ACC112 (cell line): ENCODE data around the gene FIBCD1.

Experiments used
- H2AFZ ChIP-seq: fragments of 200-600 bp; sonication (generic); one replicate; pipeline ENCODE4 v1.6.0; 2017; ENCODE audit warnings: antibody characterized with exemption, low read length; ENCODE audit not compliant: unreplicated experiment
- H3K27ac ChIP-seq: fragments of 200-600 bp; sonication (generic); 2 replicates; pipeline ENCODE4 v1.5.1; 2014; ENCODE audit warnings: low read depth, mild to moderate bottlenecking, antibody characterized with exemption, low read length, moderate library complexity
- H3K27me3 ChIP-seq: fragments of 200-600 bp; sonication (generic); 2 replicates; pipeline ENCODE4 v1.6.1; 2014; ENCODE audit warnings: mild to moderate bottlenecking, antibody characterized with exemption, low read length, moderate library complexity, mixed read lengths; ENCODE audit not compliant: insufficient read depth
- H3K36me3 ChIP-seq: fragments of 200-600 bp; sonication (generic); 2 replicates; pipeline ENCODE4 v1.6.1; 2016; ENCODE audit warnings: mild to moderate bottlenecking, antibody characterized with exemption, low read length, moderate library complexity, mixed read lengths; ENCODE audit not compliant: insufficient read depth
- H3K4me1 ChIP-seq: fragments of 200-600 bp; sonication (generic); one replicate; pipeline ENCODE4 v1.6.1; 2016; ENCODE audit warnings: low read length, mixed read lengths; ENCODE audit not compliant: insufficient read depth, unreplicated experiment, control insufficient read depth
- H3K4me3 ChIP-seq: fragments of 200-600 bp; sonication (generic); 2 replicates; pipeline ENCODE4 v1.5.1; 2014; ENCODE audit warnings: mild to moderate bottlenecking, low read depth, low read length
- H3K79me2 ChIP-seq: fragments of 200-600 bp; sonication (generic); one replicate; pipeline ENCODE4 v1.6.0; 2016; ENCODE audit warnings: low read length; ENCODE audit not compliant: control insufficient read depth, unreplicated experiment, insufficient read depth

FIBCD1 gene

DNA sequence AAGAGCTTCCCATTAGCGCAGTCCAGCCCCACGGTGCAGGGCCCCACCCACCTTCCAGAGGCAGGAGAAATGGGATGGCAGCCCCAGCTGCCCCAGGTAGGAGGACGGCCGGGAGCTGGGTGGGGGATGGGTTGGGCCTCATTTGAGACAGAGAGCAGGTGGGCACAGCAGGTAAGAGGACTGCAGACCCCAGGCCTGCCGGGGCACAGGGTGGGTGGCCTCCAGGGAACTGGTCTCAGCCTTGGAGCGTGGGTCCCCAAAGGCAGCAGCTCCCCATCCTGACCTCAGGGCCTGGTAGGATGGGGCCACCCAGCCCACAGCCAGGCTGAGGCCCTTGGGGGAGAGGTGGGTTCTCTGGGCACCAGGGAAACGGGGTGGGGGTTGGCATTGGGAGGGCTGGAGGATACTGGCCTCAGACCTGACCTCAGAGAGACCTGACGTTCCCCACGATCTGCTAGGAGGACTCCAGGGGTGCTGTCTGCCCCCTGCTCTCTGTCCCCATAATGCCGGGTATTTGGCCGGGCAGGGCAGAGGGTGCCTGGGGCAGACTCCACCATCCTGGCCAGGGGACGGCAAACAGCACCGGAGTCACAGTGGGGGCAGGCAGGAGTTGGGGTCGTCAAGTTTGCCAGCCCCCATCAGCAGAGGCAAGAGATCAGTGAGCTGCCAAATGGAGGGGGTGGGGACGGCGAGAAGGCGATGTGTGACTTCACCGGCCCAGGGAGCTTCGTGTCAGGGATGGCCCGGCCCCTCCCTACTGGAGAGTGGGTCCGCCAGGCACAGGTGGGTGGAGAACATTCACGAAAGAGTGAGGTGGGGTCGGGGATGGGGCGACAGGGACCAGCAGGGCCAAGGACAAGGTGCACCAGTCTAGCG lies 35.6 kb downstream of the FIBCD1 start:
- no peak overlapping the region for H2AFZ ChIP-seq
- peaks cover 7% of the 10 kb centered on the region; the same call in 1 of the 2 replicates for H3K27me3 ChIP-seq
- H3K79me2 ChIP-seq: no peaks in the 10 kb centered on the region
- no peaks in the 10 kb centered on the region for H3K36me3 ChIP-seq
- no peak overlapping the region for H3K4me3 ChIP-seq
- H3K4me1 ChIP-seq: no peaks in the 10 kb centered on the region
- H3K27ac ChIP-seq: no peak overlapping the region

DNA sequence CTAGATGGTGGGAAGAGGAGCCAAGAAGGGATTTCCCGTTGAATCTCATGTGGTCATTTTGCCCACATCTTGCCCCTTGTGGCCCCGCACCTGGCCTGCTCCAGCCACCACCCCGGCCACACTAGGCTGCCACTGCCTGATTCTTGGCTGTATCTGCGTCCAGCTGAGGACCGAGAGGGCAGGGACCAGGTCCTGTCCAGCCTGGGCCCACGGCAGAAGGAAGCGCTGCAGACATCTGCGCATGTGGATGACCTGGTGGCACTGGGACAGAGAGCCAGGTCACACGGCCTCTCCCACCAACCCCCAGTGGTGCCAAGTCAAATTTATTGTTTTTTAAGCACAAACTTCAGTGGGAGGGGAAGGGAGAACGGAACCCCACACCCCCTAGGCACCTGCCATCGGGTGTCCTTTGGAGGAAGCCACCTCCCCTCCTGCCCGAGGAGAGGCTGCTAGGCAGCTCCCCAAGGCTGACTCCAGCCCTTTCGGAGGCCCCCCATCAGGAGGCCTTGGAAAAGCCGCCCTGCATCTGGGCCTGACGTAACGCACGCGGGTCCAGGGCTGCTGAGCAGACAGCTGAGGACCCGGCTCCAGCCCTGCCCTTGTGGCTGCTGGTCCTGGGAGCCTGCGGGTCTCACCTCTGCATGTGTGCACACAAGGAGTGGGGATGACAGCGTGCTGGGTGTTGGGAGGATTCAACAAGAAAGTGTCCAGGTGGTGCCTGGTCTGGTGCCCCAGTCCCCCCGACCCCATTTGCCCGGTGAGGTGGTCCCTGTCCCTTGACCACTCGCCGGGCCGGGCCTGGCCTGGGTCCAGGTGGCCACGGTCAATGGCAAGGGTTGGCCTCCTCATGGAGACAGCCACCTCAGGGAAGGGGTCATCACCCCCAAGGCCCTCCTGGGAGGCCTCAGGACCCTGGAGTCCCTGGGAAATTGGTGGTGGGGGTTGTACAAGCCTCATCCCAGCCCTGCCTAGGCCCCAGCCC lies 36.6 kb downstream of the FIBCD1 start:
- Histone ChIP-seq H3K27me3 (peaks cover 7% of the 10 kb centered on the region; the same call in 1 of the 2 replicates), H3K79me2 (no peaks in the 10 kb centered on the region), H2AFZ (no peak overlapping the region), H3K36me3 (no peaks in the 10 kb centered on the region), H3K4me3 (no peak overlapping the region), H3K4me1 (no peaks in the 10 kb centered on the region), H3K27ac (no peak overlapping the region)

DNA sequence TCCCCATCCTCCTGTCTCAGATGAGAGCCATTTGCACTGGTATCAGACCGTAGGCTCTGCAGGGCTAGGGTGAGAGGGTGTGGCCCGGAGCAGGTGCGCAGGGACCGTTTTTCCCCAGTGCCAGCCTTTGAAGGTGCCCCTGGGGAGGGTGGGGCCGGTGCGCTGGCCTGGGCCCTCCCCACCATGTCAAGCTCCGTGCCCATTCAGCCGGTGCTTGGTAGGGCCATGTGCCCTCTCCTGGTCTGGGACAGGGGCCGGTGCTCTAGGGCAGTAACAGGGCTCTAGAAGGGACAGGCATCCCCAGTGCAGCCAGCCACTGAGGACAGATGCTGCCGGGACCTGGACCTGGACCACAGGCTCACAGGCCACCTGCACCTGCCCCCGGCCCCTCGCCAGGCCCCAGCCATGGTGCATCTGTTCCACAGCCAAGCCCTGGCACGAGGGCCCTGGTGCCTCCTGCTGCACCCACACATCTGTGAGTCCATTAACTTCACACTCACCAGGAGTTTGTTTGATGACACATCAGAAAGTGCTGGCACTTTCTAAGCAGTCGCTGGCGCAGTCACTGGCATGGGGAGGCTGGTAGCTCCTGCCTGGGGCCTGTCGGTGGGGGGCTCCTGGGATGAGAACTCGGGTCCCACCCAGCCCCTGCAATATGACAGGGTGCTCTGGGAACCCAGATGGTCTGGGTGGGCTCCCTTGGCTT lies 37.4 kb downstream of the FIBCD1 start:
- H2AFZ ChIP-seq: no peak overlapping the region
- H3K79me2 ChIP-seq: no peaks in the 10 kb centered on the region
- no peak overlapping the region for H3K4me3 ChIP-seq
- no peaks in the 10 kb centered on the region for H3K4me1 ChIP-seq
- H3K27ac ChIP-seq: no peak overlapping the region
- peaks cover 7% of the 10 kb centered on the region; the same call in 1 of the 2 replicates for H3K27me3 ChIP-seq
- H3K36me3 ChIP-seq: no peaks in the 10 kb centered on the region

DNA sequence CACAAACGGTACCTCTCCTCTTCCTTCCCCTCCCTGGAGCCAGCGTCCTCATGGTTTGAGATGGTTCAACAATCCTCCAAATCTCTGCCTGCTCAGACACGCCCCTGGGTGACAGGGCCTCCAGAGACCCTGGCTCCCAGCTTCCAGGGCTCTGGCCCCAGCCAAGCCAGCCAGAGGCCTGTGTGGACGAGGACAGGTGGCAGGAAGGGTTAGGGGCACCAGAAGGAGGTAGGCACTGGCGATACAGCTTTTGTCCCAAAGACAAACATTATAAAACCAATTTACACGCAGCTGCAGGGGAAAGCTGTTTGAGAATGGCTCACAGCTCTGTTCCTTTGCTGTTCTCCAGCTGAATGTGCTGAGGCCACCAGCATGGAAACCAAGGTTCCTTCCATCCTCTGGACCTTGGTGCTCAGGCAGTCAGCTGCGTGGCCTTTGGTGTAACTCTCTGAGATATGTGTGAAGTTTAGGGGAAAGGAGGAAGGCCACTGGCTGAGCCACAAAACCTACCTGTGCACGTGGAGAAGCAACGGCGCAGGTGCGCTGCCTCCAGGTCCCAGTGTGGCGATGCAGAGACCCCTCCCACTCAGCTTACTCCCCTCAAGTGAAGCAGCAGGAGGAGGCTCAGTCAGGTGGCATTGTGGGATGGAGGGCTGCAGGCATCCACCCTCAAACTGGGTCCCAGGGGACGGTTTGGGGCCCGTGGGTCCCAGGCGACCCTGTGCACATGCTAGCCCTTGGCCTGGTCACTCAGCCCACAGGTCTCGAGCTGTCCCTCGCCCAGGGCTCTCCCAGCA lies 38.1 kb downstream of the FIBCD1 start:
- H3K27ac ChIP-seq: no peak overlapping the region
- H3K36me3 ChIP-seq: no peaks in the 10 kb centered on the region
- peaks cover 7% of the 10 kb centered on the region; the same call in 1 of the 2 replicates for H3K27me3 ChIP-seq
- no peak overlapping the region for H2AFZ ChIP-seq
- H3K79me2 ChIP-seq: no peaks in the 10 kb centered on the region
- no peaks in the 10 kb centered on the region for H3K4me1 ChIP-seq
- H3K4me3 ChIP-seq: no peak overlapping the region

DNA sequence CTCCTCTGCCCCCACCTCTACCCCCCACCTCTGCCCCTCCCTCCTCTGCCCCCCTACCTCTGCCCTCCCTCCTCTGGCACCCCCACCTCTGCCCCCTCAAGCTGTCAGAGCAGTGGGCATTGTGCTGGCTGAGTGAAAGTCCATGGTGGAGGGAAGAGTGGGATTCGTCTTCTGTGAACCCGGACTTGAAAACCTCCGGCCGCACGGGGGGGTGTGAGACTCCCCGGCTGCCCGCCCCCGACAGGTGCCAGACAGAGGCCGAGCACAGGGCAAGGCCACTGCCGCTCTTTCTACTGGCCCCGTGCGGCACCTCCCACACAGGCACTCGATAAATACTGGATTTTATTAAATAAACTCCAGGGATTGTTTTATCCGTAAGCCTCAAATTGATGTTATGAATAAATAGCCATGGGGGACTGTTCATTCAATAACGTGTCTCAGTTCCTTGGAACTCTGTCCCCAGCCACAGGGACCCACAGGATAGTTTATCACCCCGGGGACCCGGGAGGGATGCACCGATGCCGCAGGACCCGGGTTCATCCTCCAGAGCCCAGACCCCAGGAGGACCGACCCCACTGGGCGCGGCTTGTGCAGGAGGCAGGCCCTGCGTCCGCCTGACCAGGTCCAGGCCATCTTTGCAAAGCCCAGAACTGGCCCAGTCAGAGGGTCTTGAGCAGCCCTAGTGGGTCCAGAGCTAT lies 39.8 kb downstream of the FIBCD1 start:
- Histone ChIP-seq H3K4me3 (no peak overlapping the region), H3K79me2 (no peaks in the 10 kb centered on the region), H3K27ac (no peak overlapping the region), H2AFZ (no peak overlapping the region), H3K36me3 (no peaks in the 10 kb centered on the region), H3K4me1 (no peaks in the 10 kb centered on the region), H3K27me3 (peaks cover 7% of the 10 kb centered on the region; the same call in 1 of the 2 replicates)

DNA sequence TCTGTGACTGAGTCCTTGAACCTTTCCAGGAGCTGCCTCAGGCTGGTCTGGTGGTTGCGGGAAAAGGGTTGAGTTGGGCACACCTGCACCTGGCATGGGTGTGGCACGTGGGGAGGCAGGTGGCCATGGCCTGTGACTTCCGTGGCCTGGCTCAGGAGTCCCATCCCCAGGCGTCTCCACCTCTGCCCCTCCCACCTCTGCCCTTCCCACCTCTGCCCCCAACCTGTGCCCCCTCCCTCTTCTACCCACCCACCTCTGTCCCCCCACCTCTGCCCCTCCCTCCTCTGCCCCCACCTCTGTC lies 40.5 kb downstream of the FIBCD1 start:
- H3K4me1 ChIP-seq: no peaks in the 10 kb centered on the region
- H2AFZ ChIP-seq: no peak overlapping the region
- H3K79me2 ChIP-seq: no peaks in the 10 kb centered on the region
- no peak overlapping the region for H3K4me3 ChIP-seq
- H3K27me3 ChIP-seq: peaks cover 7% of the 10 kb centered on the region; the same call in 1 of the 2 replicates
- no peaks in the 10 kb centered on the region for H3K36me3 ChIP-seq
- no peak overlapping the region for H3K27ac ChIP-seq

DNA sequence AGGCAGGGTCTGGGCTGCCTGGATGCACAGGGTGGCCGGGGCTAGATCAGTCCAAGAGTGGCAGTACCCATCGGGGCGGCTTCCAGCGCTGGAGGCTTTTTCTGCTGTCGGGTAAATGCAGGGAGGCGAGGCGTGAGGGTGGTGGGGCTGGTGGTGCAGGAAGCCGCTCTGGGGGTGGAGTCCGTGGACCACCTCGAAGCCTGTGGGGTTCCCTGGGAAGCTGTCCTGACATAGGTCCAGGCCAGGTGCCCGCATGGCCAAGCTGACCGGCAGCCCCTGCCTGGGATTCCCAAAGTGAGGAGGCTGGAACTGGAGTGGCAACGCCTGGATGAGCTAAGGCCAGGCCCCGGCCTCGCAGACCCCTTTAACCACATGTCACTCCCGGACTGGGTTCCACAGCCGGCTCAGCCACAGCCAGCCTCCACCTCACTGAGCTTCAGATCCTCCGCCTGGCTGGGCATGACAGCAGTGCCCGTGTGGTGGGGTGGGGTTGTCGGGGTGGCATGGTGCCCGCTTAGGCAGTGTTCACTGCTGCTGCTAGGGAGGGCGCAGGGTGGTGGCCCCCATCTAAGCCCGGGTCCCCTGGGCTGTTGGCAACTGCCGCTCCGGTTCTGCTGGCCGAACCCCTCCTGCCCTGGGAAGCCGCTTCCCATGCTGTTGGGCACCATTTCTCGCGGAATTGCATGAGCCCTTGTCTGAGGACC lies 41.0 kb downstream of the FIBCD1 start:
- Histone ChIP-seq H3K36me3 (no peaks in the 10 kb centered on the region), H3K4me1 (no peaks in the 10 kb centered on the region), H3K27me3 (peaks cover 7% of the 10 kb centered on the region; the same call in 1 of the 2 replicates), H2AFZ (no peak overlapping the region), H3K79me2 (no peaks in the 10 kb centered on the region), H3K27ac (no peak overlapping the region), H3K4me3 (no peak overlapping the region)

DNA sequence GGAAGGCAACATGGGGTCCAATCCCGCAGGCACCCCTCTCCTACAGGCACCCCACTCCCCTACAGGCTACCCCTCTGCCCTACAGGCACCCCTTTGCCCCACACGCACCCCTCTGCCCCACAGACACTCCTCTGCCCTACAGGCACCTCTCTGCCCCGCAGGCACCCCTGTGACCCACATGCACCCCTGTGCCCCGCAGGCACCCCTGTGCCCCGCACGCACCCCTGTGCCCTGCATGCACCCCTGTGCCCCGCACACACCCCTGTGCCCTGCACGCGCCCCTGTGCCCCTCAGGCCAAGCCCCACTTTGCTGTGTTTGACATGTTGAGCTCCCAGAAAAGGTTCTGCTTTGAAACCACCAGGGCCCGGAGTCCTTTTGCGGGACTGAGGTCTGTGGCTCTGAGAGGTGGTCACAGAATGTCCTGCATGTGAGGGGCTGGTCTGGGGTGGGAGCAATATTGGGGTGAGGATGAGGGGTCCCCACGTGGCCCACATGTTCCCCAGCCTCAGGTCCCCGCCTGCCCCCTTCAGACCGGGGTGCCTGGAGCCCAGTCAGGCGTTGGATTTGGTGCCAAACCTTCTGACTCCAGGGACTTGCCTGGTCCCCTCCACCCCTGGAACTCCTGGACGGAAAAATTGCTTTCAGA lies 41.8 kb downstream of the FIBCD1 start:
- Histone ChIP-seq H3K36me3 (no peaks in the 10 kb centered on the region), H3K4me3 (no peak overlapping the region), H2AFZ (no peak overlapping the region), H3K27ac (no peak overlapping the region), H3K4me1 (no peaks in the 10 kb centered on the region), H3K79me2 (no peaks in the 10 kb centered on the region), H3K27me3 (peaks cover 7% of the 10 kb centered on the region; the same call in 1 of the 2 replicates)
